Left kidney (tissue), 2 donors: ENCODE measurements around the gene VSX1. TPM values are rescaled to one million over a fixed set of nuclear protein-coding genes. Genes with fewer than 3 reads are reported as not detected.
A peak's percentile ranks its signal among the peaks of the same experiment; 100 is the strongest.

Experiments
- DNase-seq: peaks from one replicate; pipeline ENCODE4 v3.0.0-alpha.2; 2013
- polyA plus RNA-seq: library from polyadenylated mRNA; unstranded; fragments of 120-200 nt; gene quantifications from one replicate; pipeline ENCODE4 v1.2.1, GENCODE V29; 2013; ENCODE audit not compliant: insufficient read length

The VSX1 gene
- polyA plus RNA-seq, 1 donor = not detected

- no peak for DNase-seq
Measured at GRCh38 chr20:25087186-25087929, 5.4 kb upstream of the VSX1 start.

GRCh38 chr20:25085756-25086495 is 4.0 kb upstream of the VSX1 start:
- DNase-seq = no peak

- DNase-seq = no peak
Measured at GRCh38 chr20:25084626-25085187, 2.8 kb upstream of the VSX1 start.

GRCh38 chr20:25083773-25084625 is 2.1 kb upstream of the VSX1 start:
- DNase-seq = no peak

GRCh38 chr20:25083141-25083772 is 1.3 kb upstream of the VSX1 start:
- no peak for DNase-seq

- DNase-seq = no peak
Measured at GRCh38 chr20:25082498-25082873, 545 bp upstream of the VSX1 start.

GRCh38 chr20:25081065-25081729 is 744 bp downstream of the VSX1 start:
- DNase-seq = peak; percentile 69

GRCh38 chr20:25079171-25079570 is 2.8 kb downstream of the VSX1 start:
- no peak for DNase-seq

GRCh38 chr20:25078662-25079061 is 3.3 kb downstream of the VSX1 start:
- DNase-seq = no peak

GRCh38 chr20:25077610-25078169 is 4.3 kb downstream of the VSX1 start:
- no peak for DNase-seq

- no peak for DNase-seq
Measured at GRCh38 chr20:25076731-25077609, 5.0 kb downstream of the VSX1 start.

- DNase-seq = no peak
Measured at GRCh38 chr20:25076201-25076600, 5.7 kb downstream of the VSX1 start.

GRCh38 chr20:25073544-25073943 is 8.4 kb downstream of the VSX1 start:
- no peak for DNase-seq

- DNase-seq = no peak
Measured at GRCh38 chr20:25072226-25072811, 9.6 kb downstream of the VSX1 start.

- no peak for DNase-seq
Measured at GRCh38 chr20:25071734-25072133, 10.2 kb downstream of the VSX1 start.

- DNase-seq = no peak
Measured at GRCh38 chr20:25070821-25071473, 11.0 kb downstream of the VSX1 start.

GRCh38 chr20:25067102-25067987 is 14.6 kb downstream of the VSX1 start:
- DNase-seq = no peak

- DNase-seq = no peak
Measured at GRCh38 chr20:25066386-25066785, 15.6 kb downstream of the VSX1 start.
